ENCODE measurements around the gene ARPC1B. TPM values are rescaled to one million over a fixed set of nuclear protein-coding genes. Genes with fewer than 3 reads are reported as not detected.

The ARPC1B gene
- total RNA-seq, 2 donors from 2014 or later = 60.0 to 131 TPM

DNA sequence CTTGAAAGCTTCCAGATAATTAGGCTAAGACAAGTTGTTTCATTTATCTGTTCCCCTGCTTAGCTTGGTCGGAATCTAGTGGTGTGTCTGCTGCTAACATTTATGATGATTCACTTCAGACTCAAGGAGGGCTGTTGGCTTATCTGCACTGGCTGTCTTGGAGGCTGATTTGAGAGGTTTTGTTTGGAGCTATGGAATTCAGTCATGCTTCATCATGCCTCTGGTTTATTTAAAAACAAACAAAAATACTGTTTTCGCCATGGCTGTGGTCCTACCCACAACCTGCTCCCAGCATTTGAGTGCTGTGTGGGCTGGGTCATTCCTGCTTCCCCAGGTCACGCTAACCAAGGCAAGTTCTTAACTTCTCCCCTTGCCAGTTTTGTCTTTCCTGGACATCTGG lies 11.7 kb upstream of the ARPC1B start:
- intact Hi-C loops (cut with DNase I) = no loop called here
- TF ChIP-seq, protein P1, sequence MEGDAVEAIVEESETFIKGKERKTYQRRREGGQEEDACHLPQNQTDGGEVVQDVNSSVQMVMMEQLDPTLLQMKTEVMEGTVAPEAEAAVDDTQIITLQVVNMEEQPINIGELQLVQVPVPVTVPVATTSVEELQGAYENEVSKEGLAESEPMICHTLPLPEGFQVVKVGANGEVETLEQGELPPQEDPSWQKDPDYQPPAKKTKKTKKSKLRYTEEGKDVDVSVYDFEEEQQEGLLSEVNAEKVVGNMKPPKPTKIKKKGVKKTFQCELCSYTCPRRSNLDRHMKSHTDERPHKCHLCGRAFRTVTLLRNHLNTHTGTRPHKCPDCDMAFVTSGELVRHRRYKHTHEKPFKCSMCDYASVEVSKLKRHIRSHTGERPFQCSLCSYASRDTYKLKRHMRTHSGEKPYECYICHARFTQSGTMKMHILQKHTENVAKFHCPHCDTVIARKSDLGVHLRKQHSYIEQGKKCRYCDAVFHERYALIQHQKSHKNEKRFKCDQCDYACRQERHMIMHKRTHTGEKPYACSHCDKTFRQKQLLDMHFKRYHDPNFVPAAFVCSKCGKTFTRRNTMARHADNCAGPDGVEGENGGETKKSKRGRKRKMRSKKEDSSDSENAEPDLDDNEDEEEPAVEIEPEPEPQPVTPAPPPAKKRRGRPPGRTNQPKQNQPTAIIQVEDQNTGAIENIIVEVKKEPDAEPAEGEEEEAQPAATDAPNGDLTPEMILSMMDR (IDR thresholded peaks at IDR 0.05) = no peak
- TF ChIP-seq POLR2A (IDR thresholded peaks at IDR 0.05) = no peak
- DNase-seq (no peak), ATAC-seq (no peak)
- H3K4me1 ChIP-seq = no peaks in the 10 kb centered on the region
- H3K9me3 ChIP-seq = no peaks in the 10 kb centered on the region
- 80 to 100% methylated on average over 3 of the region's 3 CpGs for WGBS, 2 donors
- no peaks in the 10 kb centered on the region for H3K27me3 ChIP-seq
- no peak overlapping the region for H3K27ac ChIP-seq
- H3K4me3 ChIP-seq = no peak overlapping the region
- H3K36me3 ChIP-seq (replicated peaks in 1 of 2; ENCODE audit: insufficient read depth in 1 of 2, low read depth in 2 of 2) = peaks cover 6 to 35% of the 10 kb centered on the region in 2 donors

DNA sequence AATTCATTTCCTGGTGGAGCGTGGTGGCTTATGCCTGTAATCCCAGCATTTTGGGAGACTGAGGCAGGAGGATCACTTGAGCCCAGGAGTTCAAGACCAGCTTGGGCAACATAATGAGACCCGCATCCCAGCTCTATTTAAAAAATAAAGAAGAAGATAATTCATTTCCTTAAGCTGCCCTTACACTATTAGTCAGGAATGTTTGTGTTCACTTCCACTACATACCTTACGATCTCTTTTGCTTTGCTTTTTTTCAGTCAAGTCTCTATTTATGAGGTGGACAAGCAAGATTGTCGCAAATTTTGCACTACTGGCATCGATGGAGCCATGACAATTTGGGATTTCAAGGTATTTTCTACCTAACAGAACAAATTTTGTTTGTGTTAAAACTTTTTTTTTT lies 11.2 kb upstream of the ARPC1B start:
- H3K4me1 ChIP-seq = no peaks in the 10 kb centered on the region
- no peak for DNase-seq
- H3K4me3 ChIP-seq = no peak overlapping the region
- peaks cover 6 to 34% of the 10 kb centered on the region in 2 donors for H3K36me3 ChIP-seq (replicated peaks in 1 of 2; ENCODE audit: insufficient read depth in 1 of 2, low read depth in 2 of 2)
- no peak for ATAC-seq
- no peaks in the 10 kb centered on the region for H3K9me3 ChIP-seq
- intact Hi-C loops (cut with DNase I) = no loop called here
- no peaks in the 10 kb centered on the region for H3K27me3 ChIP-seq
- TF ChIP-seq, protein P1 (IDR thresholded peaks at IDR 0.05) = no peak
- no peak for TF ChIP-seq POLR2A (IDR thresholded peaks at IDR 0.05)
- WGBS, 2 donors = 96% methylated on average over 5 of the region's 5 CpGs
- no peak overlapping the region for H3K27ac ChIP-seq

DNA sequence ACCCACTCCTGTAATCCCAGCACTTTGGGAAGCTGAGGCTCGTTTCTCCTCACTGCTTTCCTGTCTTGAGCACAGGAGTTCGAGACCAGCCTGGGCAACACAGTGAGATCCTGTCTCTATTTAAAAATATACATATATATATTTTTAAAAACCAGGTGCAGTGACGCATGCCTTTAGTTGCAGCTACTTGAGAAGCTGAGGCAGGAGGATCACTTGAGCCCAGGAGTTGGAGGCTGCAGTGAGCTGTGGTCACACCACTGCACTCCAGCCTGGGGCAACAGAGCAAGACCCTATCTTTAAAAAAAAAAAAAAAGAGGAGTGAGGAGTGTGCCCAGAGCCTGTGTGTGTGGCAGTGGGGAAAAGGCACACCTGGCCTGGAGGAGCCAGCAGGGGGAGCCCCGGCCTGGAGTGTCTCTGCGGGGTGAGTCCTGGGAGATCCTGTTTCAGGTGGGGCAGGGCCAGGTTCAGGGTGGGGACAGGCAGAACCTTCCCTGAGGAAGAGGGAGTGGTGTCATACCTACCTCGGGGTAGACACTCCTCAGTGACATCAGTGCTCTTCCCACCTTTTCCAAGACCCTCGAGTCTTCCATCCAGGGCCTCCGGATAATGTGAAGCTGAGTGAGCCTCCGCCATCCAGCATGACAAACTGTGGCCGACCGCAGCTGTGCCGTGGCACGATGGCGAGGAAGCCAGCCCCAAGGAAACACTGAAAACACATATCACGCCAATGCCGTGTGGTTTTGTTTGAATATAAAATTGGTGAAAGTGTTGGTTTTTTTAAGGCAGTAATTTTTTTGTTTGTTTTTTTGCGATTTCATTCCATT lies 9.0 kb upstream of the ARPC1B start:
- 78 to 81% methylated on average over 16 to 17 of the region's 17 CpGs for WGBS, 2 donors
- no peaks in the 10 kb centered on the region for H3K9me3 ChIP-seq
- no peak overlapping the region for H3K27ac ChIP-seq
- H3K27me3 ChIP-seq = no peaks in the 10 kb centered on the region
- peak; percentile 45 to 67 (median 55) for DNase-seq
- peak; percentile 67 for ATAC-seq
- no peak overlapping the region for H3K4me3 ChIP-seq
- no peaks in the 10 kb centered on the region for H3K4me1 ChIP-seq
- intact Hi-C loops (cut with DNase I) = no loop called here
- TF ChIP-seq, protein P1 (IDR thresholded peaks at IDR 0.05) = peak in 6 of 7 experiments; percentile 46 to 62 (median 50)
- no peak for TF ChIP-seq POLR2A (IDR thresholded peaks at IDR 0.05)
- peaks cover 0 to 21% of the 10 kb centered on the region in 2 donors for H3K36me3 ChIP-seq (replicated peaks in 1 of 2; ENCODE audit: insufficient read depth in 1 of 2, low read depth in 2 of 2)

DNA sequence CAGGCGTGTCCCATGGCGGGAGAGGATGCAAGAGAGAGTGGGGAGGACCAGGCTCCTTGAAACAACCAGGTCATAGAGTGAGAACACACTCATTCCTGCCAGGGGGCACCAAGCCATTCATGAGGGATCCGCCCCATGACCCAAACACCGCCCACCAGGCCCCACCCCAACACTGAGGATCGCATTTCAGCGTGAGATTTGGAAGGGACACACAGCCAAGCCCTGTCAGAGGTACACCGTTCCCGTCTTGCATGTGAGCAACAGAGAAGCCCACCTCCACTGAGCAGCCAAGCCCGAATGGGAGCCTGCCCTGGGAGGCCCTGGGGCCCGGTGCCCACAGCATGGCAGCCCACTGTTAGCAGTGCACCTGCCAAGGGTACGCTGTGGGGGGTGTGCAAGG lies 7.9 kb upstream of the ARPC1B start:
- H3K27me3 ChIP-seq = no peaks in the 10 kb centered on the region
- no peak overlapping the region for H3K27ac ChIP-seq
- no peak overlapping the region for H3K4me3 ChIP-seq
- H3K4me1 ChIP-seq = peaks cover under 1% of the 10 kb centered on the region
- DNase-seq (no peak), ATAC-seq (no peak)
- TF ChIP-seq, protein P1 (IDR thresholded peaks at IDR 0.05) = no peak
- TF ChIP-seq POLR2A (IDR thresholded peaks at IDR 0.05) = no peak
- no peaks in the 10 kb centered on the region for H3K9me3 ChIP-seq
- intact Hi-C loops (cut with DNase I) = no loop called here
- WGBS, 2 donors = 89 to 93% methylated on average over 11 of the region's 11 CpGs
- H3K36me3 ChIP-seq (replicated peaks in 1 of 2; ENCODE audit: insufficient read depth in 1 of 2, low read depth in 2 of 2) = peaks cover 0 to 20% of the 10 kb centered on the region in 2 donors

All from body of pancreas (tissue), 4 donors.